Left forelimb (tissue), 1 donor: Measurements from ENCODE around the gene ABCC1.
"Not testable (repeated sequence)": the region's sequence is repeated elsewhere in the genome, so short reads cannot be mapped to it uniquely, and the experiment has no call there.

ENCODE experiments used
- DNase-seq: peaks from one replicate; pipeline ENCODE4 v3.0.0-alpha.2; 2018; ENCODE audit warnings: low spot score

The ABCC1 gene

GRCh38 chr16:16189842-16190241 lies 240.4 kb downstream of the ABCC1 start:
- DNase-seq, result no peak

DNA sequence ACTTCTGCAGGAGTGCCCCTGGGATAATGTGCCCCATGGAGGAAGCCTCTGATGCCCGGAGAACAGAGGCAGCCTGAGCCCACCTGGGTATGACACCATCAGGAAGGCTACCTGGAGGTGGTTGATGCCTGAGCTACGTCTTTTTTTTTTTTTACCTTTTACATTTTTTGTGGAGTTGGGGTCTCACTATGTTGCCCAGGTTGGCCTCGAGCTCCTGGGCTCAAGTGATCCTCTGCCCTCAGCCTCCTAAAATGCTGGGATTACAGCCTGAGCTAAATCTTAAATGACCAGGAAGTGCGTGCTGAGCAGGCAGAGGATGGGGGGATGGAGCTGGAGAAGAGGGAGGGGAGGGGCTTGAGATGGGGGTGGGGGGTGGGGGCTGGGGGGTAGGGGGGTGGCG lies 241.1 kb downstream of the ABCC1 start:
- no peak for DNase-seq

DNA sequence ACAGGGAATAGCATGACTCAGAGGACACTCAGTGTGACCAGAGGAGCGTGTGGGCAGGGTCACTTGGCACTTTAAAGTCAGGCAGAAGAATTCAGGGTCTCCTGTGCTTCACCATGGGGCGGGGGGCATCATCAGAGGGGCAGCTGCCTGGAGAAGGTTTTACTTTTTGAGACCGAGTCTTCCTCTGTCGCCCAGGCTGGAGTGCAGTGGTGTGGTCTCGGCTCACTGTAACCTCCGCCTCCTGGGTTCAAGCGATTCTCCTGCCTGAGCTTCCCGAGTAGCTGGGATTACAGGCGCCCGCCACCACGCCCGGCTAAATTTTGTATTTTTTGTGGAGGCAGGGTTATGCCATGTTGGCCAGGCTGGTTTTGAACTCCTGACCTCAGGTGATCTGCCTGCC lies 241.6 kb downstream of the ABCC1 start:
- DNase-seq, result not testable (repeated sequence)

DNA sequence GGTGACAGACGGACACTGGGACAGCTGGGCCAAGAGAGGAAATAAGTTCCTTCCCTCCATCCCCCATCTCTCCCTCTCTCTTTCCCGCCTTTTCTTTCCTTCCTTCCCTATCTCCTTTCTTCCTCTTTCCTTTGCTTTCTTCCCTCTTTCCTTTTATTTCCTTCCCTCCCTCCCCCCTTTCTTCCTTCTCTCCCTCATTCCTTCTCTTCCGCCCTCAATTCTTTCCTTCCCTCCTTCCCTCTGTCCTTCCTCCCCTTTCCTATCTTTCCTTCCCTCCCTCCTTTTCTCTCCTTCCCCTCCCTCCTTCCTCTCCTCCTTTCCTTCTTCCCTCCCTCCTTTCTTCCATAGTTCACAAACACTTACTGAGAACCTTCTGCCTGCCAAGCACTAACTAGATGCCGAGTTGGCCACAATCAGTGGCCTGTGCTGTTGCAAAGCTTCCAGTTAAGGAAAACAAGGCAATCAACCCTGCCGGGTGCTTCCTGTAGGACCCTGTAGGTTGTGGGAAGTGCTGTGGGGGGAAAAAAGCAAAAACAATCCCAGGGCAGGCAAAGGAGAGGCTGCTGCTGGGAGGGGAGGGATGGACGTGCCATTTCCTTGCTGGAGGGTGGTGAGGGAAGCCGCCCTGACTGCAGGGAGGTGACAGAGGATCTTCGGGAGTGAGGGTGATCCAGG lies 242.2 kb downstream of the ABCC1 start:
- no peak for DNase-seq
